SH-SY5Y (cell line): ENCODE data around the gene PHLDA3.

Experiments
- GATA2 ChIP-seq: IDR thresholded peaks from 2 replicates; pipeline ENCODE4 v1.6.1; 2011; ENCODE audit warnings: mild to moderate bottlenecking, low read depth, low read length
- GATA3 ChIP-seq: IDR thresholded peaks from 2 replicates; pipeline ENCODE4 v1.6.1; 2011; ENCODE audit warnings: low read depth, mild to moderate bottlenecking, low read length, moderate library complexity

DNA sequence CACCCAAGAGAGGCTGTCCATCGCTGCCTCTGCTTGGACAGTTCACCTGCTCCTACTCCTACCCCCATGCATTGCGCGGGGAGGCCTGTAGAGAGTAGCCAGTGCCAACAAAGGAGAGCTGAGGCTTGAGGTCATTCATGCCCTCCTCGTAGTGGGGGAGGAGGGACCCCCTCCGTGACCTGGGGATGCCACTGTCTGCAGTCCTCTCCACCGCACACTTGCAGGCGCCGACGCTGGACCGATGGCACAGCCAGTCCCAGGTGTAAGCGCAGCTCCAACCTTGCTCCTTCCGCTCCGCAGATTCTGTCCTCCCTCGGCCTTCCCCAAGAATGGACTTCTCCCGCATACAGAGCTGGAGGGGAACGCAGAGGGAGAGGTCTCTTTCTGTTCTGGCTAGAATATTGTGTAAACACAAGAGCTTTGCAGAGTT lies 672 bp upstream of the PHLDA3 start:
- no peak for TF ChIP-seq GATA2
- TF ChIP-seq GATA3: no peak
